Activated CD4-positive, alpha-beta T cell treated with anti-CD3 and anti-CD28 coated beads, Interleukin-2, amount 10 ng/mL, durations not matched to agents 7 days and 5 days (primary cell): ENCODE data around the gene SCN4B. TPM values are rescaled to one million over a fixed set of nuclear protein-coding genes. Genes with fewer than 3 reads are reported as not detected.

Experiments used
- CTCF ChIA-PET: fragments of 350-600 bp; sonication (Branson Sonifier 250); formaldehyde crosslinking; loops from one replicate; lab custom pipeline; 2021; ENCODE audit warnings: antibody characterized with exemption; lab: Charles Lee
- POLR2A ChIA-PET: fragments of 350-600 bp; sonication (Branson Sonifier 250); formaldehyde crosslinking; loops from one replicate; lab custom pipeline; 2021; ENCODE audit warnings: antibody characterized with exemption; lab: Charles Lee
- DNase-seq: peaks from one replicate; pipeline ENCODE4 v3.0.0-alpha.2; 2020
- H3K27ac Mint-ChIP-seq: one replicate; pipeline ENCODE4 v1.8.0; 2021; ENCODE audit warnings: mild to moderate bottlenecking, moderate library complexity, mixed read lengths
- H3K27me3 Mint-ChIP-seq: one replicate; pipeline ENCODE4 v1.8.0; 2021; ENCODE audit warnings: mixed read lengths
- H3K36me3 Mint-ChIP-seq: one replicate; pipeline ENCODE4 v1.8.0; 2021; ENCODE audit warnings: low read depth, mixed read lengths
- H3K4me1 Mint-ChIP-seq: one replicate; pipeline ENCODE4 v1.8.0; 2021; ENCODE audit warnings: mixed read lengths
- H3K4me3 Mint-ChIP-seq: one replicate; pipeline ENCODE4 v1.8.0; 2021; ENCODE audit warnings: mild to moderate bottlenecking, moderate library complexity, mixed read lengths
- H3K9me3 Mint-ChIP-seq: one replicate; pipeline ENCODE4 v1.8.0; 2021; ENCODE audit warnings: mixed read lengths
- total RNA-seq, 2 experiments: library from RNA; stranded (reverse); gene quantifications; one replicate each; pipeline ENCODE4 v1.2.3, GENCODE V29; 2021

SCN4B gene
- total RNA-seq, 2 experiments from 2014 or later, result 0.10 TPM; not detected in 1

DNA sequence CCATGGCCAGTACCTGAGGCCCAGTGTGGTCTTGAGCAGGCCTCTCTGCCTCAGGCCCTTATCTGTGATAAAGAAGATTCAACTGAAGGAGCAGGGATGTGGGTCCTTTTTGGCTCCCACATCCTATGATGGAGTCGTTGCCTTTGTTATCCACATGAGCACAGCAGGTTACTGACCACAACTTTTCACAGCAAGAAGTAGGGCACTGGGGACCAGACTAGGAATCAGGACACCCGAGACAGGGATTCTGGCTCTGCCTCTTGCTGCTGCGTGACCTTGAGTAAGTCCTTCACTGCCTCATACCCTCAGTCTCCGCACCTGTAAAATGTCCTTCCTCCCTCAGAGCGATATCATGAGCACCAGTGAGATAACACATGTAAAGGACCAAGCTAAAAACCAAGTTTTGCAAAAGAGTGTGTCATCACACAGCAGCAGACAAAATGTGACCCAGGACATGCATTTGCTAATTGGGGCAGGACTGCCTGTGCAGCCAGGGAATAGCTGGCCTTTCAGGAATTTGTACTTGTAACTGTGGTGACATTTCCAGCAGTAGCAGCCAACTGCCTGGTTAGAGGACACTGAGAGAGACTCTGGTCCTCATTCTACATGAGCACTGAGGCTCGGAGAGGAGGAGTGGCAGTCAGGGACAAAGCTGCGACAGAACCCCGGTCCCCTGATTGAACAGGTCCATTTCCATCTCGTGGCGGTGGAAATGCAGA is 52.6 kb downstream of the SCN4B start:
- Mint-ChIP-seq H3K36me3 (no peaks in the 10 kb centered on the region), H3K4me3 (no peak overlapping the region), H3K4me1 (no peaks in the 10 kb centered on the region)

DNA sequence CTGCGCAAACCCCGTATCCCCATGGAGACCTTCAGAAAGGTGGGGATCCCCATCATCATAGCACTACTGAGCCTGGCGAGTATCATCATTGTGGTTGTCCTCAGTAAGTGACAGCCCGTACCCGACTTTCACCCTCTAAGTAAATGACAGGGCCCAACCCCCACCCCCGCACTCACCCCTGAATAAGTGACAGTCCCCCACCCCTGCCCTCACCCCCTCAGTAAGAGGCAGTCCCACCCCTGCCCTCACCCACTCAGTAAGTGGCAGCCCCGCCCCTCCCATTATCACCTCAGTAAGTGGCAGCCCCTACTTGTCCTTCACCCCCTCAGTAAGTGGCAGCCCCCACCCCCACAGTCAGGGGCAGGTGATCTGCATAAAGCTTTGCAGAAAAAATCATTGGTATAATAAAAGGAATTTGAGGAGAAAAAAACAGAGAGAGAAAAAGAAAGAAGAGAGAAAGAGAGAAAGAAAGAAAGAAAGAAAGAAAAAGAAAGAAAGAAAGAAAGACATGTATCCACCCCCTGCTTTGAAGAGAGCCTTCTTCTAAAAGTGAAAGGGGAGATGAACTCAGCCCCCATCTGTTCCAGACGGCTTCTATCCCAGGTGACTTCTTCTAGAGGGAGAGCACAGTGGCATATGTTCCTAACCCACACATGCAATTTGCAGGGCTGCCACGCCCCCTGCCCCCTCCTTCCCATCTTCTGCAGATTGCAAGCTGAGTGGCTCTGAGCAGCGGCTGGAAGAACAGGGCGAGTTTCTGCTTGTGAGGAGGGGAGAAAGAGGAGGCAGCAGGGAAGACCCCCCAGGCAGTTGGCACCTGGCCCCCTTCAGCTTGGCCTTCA is 53.4 kb downstream of the SCN4B start:
- CTCF ChIA-PET, result interaction anchor here (1.5 kb wide), 1 partner anchor 15 kb away, joined by 5 read pairs; no protein-coding TSS in a partner anchor
- H3K9me3 Mint-ChIP-seq, result no peaks in the 10 kb centered on the region
- H3K27ac Mint-ChIP-seq, result no peak overlapping the region

More for the DNA sequence above, 52.6 kb downstream of the SCN4B start:
- Mint-ChIP-seq H3K9me3 (no peaks in the 10 kb centered on the region), H3K27ac (no peak overlapping the region), H3K27me3 (peaks cover 6% of the 10 kb centered on the region)
- ChIA-PET CTCF (interaction anchor here (0.6 kb wide), 1 partner anchor 748 kb away, joined by 3 read pairs; no protein-coding TSS in a partner anchor), POLR2A (no interaction called here)
- DNase-seq, result no peak

GRCh38 chr11:118095967-118096367 is 56.7 kb downstream of the SCN4B start:
- Mint-ChIP-seq H3K4me3 (no peak overlapping the region), H3K27me3 (peaks cover 2% of the 10 kb centered on the region), H3K9me3 (no peaks in the 10 kb centered on the region), H3K27ac (no peak overlapping the region), H3K36me3 (no peaks in the 10 kb centered on the region), H3K4me1 (no peaks in the 10 kb centered on the region)
- CTCF ChIA-PET, result interaction anchor here (1.0 to 1.2 kb wide), 3 partner anchors 9 to 279 kb away, joined by 3 to 5 read pairs (median 3); partner anchors contain the start of gene SMIM35
- POLR2A ChIA-PET, result no interaction called here
- no peak for DNase-seq

More for the DNA sequence above, 53.4 kb downstream of the SCN4B start:
- DNase-seq, result no peak
- Mint-ChIP-seq H3K4me3 (no peak overlapping the region), H3K36me3 (no peaks in the 10 kb centered on the region), H3K27me3 (peaks cover 2% of the 10 kb centered on the region), H3K4me1 (no peaks in the 10 kb centered on the region)
- POLR2A ChIA-PET, result no interaction called here

GRCh38 chr11:118095493-118095892 is 57.1 kb downstream of the SCN4B start:
- H3K27ac Mint-ChIP-seq, result no peak overlapping the region
- H3K36me3 Mint-ChIP-seq, result no peaks in the 10 kb centered on the region
- peaks cover 2% of the 10 kb centered on the region for H3K27me3 Mint-ChIP-seq
- H3K9me3 Mint-ChIP-seq, result no peaks in the 10 kb centered on the region
- ChIA-PET POLR2A (no interaction called here), CTCF (interaction anchor here (1.0 to 1.2 kb wide), 3 partner anchors 9 to 278 kb away, joined by 3 to 5 read pairs (median 3); partner anchors contain the start of gene SMIM35)
- no peak for DNase-seq
- no peaks in the 10 kb centered on the region for H3K4me1 Mint-ChIP-seq
- no peak overlapping the region for H3K4me3 Mint-ChIP-seq

DNA sequence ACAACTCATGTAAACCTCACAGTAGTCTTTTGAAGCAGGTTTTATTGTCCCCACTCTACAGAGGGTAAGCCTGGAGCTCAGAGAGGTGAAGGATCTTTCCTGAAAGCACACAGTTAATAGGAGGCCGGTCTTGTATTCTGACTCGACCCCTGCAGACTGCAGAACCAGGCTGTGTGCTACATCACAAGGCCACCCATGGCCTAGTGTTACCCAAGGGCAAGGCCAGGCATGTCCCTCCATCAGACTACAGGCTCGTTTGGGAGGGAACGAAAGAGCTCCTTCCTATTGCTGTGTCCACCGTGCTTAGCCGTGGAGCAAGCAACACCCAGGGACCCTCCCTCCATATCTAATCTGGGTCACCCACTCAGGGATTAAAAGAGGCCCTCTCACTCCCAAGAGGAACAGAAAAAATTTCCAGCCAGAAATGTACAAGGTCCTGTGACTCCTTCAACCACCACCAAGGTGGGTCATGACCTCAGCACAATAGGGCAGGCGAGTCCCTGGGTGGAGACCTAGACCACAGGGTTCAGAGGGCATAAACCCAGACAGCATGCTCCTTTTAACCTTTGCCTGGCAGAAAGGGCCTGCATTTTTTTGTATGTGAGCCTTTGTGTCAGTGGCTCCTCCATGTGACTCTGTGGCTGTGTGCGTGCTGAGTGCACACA is 59.6 kb downstream of the SCN4B start:
- peaks cover 4% of the 10 kb centered on the region for H3K36me3 Mint-ChIP-seq
- no peak for DNase-seq
- CTCF ChIA-PET, result no interaction called here
- POLR2A ChIA-PET, result no interaction called here
- H3K27me3 Mint-ChIP-seq, result peaks cover 7% of the 10 kb centered on the region
- H3K9me3 Mint-ChIP-seq, result peaks cover 9% of the 10 kb centered on the region
- H3K27ac Mint-ChIP-seq, result no peak overlapping the region
- no peak overlapping the region for H3K4me3 Mint-ChIP-seq
- H3K4me1 Mint-ChIP-seq, result no peaks in the 10 kb centered on the region

DNA sequence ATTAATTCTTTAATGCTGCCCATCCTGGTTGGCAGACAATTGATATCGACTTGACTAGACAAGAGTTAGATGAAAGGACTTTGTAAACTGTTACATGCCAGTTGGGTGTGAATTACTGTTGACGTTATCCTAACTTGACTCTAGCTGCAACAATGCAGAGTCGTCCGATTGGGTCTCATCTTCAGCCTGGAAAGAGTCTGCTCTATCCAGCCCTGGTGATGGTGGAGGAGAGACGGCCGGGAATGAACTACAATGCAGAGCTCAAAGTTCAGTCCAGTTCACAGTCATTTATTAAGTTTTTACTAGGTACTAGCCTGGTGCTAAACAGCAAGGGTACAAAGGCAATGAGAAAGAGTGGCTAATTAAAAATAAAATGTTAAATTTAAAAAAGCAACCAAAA is 60.9 kb downstream of the SCN4B start:
- Mint-ChIP-seq H3K4me3 (no peak overlapping the region), H3K4me1 (no peaks in the 10 kb centered on the region), H3K27me3 (peaks cover 7% of the 10 kb centered on the region), H3K9me3 (peaks cover 19% of the 10 kb centered on the region), H3K36me3 (peaks cover 4% of the 10 kb centered on the region), H3K27ac (no peak overlapping the region)
- POLR2A ChIA-PET, result no interaction called here
- CTCF ChIA-PET, result interaction anchor here (1.3 kb wide), 2 partner anchors 9 to 18 kb away, joined by 3 read pairs; no protein-coding TSS in a partner anchor
- no peak for DNase-seq

GRCh38 chr11:118090545-118091162 is 62.0 kb downstream of the SCN4B start:
- ChIA-PET CTCF (no interaction called here), POLR2A (interaction anchor here (0.6 kb wide), 1 partner anchor 458 kb away, joined by 3 read pairs; no protein-coding TSS in a partner anchor)
- no peak for DNase-seq
- H3K27me3 Mint-ChIP-seq, result peaks cover 4% of the 10 kb centered on the region
- peaks cover 24% of the 10 kb centered on the region for H3K9me3 Mint-ChIP-seq
- H3K4me3 Mint-ChIP-seq, result no peak overlapping the region
- H3K36me3 Mint-ChIP-seq, result peaks cover 4% of the 10 kb centered on the region
- no peak overlapping the region for H3K27ac Mint-ChIP-seq
- H3K4me1 Mint-ChIP-seq, result no peaks in the 10 kb centered on the region

DNA sequence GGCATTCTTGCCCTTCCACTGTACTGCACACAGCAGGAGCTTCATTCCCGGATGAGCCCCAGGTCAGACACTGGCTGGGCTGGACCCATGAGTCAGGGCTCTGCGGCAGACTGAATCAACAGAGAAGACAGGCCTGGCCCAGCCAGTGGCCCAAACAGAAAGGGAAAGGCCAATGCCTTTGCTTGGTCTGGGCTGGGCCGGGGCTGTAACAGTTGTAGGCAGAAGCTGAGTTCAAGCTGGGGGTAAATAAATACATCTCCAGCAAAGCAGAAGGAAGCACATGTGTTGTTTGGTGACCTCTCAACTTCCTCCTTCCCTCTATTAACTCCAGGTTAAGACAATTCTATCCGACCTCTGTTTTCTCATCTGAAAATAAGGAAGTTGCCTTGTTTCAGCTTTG is 64.1 kb downstream of the SCN4B start:
- ChIA-PET POLR2A (no interaction called here), CTCF (interaction anchor here (1.0 to 1.5 kb wide), 5 partner anchors 9 to 46 kb away, joined by 3 to 5 read pairs (median 3); partner anchors contain the start of gene TMPRSS4)
- no peaks in the 10 kb centered on the region for H3K4me1 Mint-ChIP-seq
- no peak overlapping the region for H3K4me3 Mint-ChIP-seq
- peaks cover 24% of the 10 kb centered on the region for H3K9me3 Mint-ChIP-seq
- peaks cover 4% of the 10 kb centered on the region for H3K36me3 Mint-ChIP-seq
- no peak overlapping the region for H3K27ac Mint-ChIP-seq
- H3K27me3 Mint-ChIP-seq, result peaks cover 4% of the 10 kb centered on the region
- no peak for DNase-seq

DNA sequence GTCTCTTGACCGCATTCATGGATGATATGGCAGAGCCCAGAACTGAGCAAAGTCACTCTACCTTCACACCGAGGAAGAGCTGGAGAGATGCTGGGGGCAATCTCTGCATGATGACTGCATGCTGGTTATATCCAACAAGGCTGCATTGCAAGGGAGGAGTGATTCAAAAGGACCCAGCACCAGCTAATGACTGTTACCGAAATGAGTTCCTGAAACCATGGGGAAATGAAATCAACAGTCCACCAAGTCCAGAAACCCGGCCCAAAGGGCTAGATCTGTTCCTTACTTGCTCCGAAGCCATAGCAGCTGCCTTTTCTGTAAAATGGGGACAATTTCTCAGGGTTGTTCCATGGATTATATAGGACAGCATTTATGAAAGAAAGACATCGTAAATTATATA is 64.7 kb downstream of the SCN4B start:
- POLR2A ChIA-PET, result no interaction called here
- peaks cover 4% of the 10 kb centered on the region for H3K27me3 Mint-ChIP-seq
- no peak for DNase-seq
- no peaks in the 10 kb centered on the region for H3K4me1 Mint-ChIP-seq
- CTCF ChIA-PET, result interaction anchor here (1.2 to 2.0 kb wide), 5 partner anchors 8 to 21 kb away, joined by 3 to 5 read pairs (median 3); partner anchors contain the start of gene TMPRSS4
- H3K27ac Mint-ChIP-seq, result no peak overlapping the region
- no peak overlapping the region for H3K4me3 Mint-ChIP-seq
- H3K9me3 Mint-ChIP-seq, result peaks cover 24% of the 10 kb centered on the region
- H3K36me3 Mint-ChIP-seq, result peaks cover 4% of the 10 kb centered on the region

DNA sequence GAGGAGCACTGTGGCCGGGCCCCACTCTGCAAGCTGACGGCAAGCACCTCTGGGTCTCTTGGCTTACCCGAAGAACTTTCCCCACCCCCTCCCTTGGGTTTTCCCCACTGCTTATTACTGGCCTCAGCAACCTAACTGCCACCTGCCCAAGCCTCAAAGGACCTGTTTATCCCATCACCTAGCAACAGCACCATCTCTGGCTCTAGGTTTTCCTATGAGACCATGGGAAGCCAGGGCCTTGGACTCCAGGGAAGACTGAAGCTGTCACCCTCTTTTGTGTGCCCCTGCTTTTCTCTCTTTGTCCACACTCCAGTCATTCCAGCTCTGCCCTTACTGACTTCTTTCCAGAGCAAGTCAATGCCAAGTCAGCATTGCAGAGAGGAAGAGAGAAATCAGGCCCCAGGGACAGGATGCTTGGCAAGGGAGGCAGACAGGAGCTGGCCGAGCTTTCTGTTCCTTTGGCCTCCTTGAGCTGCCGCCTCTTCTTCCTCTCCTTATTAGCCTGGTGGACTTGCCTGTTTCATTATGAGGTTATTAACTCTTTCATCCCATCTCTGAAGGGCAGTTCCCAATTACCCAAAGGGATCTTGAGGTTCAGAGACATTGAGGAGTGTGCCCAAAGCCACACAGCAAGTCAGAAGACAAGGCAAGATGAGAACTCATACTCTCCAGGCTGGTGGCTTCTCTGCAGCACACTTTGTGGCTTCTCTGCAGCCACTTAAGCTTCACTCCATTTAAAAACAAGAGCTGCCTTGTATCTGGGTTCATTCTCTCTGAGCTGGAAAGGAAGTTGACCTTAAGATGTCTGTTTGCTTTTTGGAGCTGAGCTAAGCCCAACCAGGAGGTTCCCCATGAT is 65.5 kb downstream of the SCN4B start, which contains the start of gene SMIM35:
SMIM35 (minus strand) TSS at position 51 of the 856 bp plus-strand sequence. CDS start 206 bp downstream, outside the sequence.
- H3K9me3 Mint-ChIP-seq, result peaks cover 24% of the 10 kb centered on the region
- peaks cover 4% of the 10 kb centered on the region for H3K36me3 Mint-ChIP-seq
- no peak within 1 kb of the TSS for H3K27ac Mint-ChIP-seq
- no peak for DNase-seq
- H3K4me3 Mint-ChIP-seq, result no peak within 1 kb of the TSS
- H3K27me3 Mint-ChIP-seq, result peaks cover 4% of the 10 kb centered on the region
- POLR2A ChIA-PET, result no interaction called here
- CTCF ChIA-PET, result interaction anchor here (1.2 to 2.0 kb wide), 5 partner anchors 9 to 44 kb away, joined by 3 to 5 read pairs (median 4); partner anchors contain the start of gene TMPRSS4
- no peaks in the 10 kb centered on the region for H3K4me1 Mint-ChIP-seq

DNA sequence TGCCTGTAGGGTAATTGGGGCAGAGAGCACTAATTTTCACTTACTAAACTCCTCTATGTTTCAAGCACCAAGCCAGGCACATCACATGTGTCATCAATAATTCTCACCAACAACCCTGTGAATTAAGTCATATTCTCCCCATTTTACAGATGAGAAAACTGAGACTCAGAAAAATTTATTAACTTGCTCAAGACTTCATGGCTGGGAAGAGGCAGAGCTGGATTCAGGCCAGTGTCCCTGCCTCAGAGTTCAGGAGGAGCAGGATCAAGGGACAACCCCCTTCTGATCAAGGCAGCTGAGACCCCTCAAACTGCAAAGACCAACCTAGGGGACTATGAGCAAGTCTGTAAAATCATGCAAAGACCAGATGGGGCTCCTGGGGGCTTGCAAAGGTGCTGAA is 68.0 kb downstream of the SCN4B start:
- no peaks in the 10 kb centered on the region for H3K4me1 Mint-ChIP-seq
- ChIA-PET POLR2A (interaction anchor here (0.6 kb wide), 1 partner anchor 15 kb away, joined by 3 read pairs; no protein-coding TSS in a partner anchor), CTCF (interaction anchor here (1.8 kb wide), 1 partner anchor 13 kb away, joined by 5 read pairs; no protein-coding TSS in a partner anchor)
- DNase-seq, result no peak
- H3K27me3 Mint-ChIP-seq, result peaks cover 4% of the 10 kb centered on the region
- no peak overlapping the region for H3K27ac Mint-ChIP-seq
- H3K4me3 Mint-ChIP-seq, result no peak overlapping the region
- H3K36me3 Mint-ChIP-seq, result peaks cover 4% of the 10 kb centered on the region
- peaks cover 24% of the 10 kb centered on the region for H3K9me3 Mint-ChIP-seq
